Neural cell (in vitro differentiated cells): ENCODE measurements around the gene GTPBP4. TPM values are rescaled to one million over a fixed set of nuclear protein-coding genes. Genes with fewer than 3 reads are reported as not detected.

Experiments used
- H2AFZ ChIP-seq: fragments of 200-600, 300-800 bp; sonication (generic), shearing (Covaris generic); 2 replicates; pipeline ENCODE4 v1.6.0; 2014; ENCODE audit warnings: low read depth, mild to moderate bottlenecking, antibody characterized with exemption, low read length, moderate library complexity
- H3F3A ChIP-seq: fragments of 200-600 bp; shearing (Covaris generic); 2 replicates; pipeline ENCODE4 v1.6.1; 2016; ENCODE audit warnings: mild to moderate bottlenecking, moderate library complexity, mixed read lengths, antibody characterized with exemption, low read length; ENCODE audit not compliant: insufficient read depth, poor library complexity, severe bottlenecking
- H3K27ac ChIP-seq: fragments of 200-600, 300-800 bp; sonication (generic), shearing (Covaris generic); 2 replicates; pipeline ENCODE4 v1.5.1; 2014; ENCODE audit warnings: mild to moderate bottlenecking, low read length, moderate library complexity
- H3K27me3 ChIP-seq: fragments of 300-800, 200-600 bp; sonication (generic), shearing (Covaris generic); 2 replicates; pipeline ENCODE4 v1.6.0; 2014; ENCODE audit warnings: mild to moderate bottlenecking, low read depth, low read length, moderate library complexity; ENCODE audit not compliant: insufficient read depth
- H3K36me3 ChIP-seq: fragments of 300-800, 200-600 bp; sonication (generic), shearing (Covaris generic); 2 replicates; pipeline ENCODE4 v1.5.1; 2014; ENCODE audit warnings: mild to moderate bottlenecking, antibody characterized with exemption, low read length, moderate library complexity; ENCODE audit not compliant: insufficient read depth
- H3K4me2 ChIP-seq: fragments of 300-800, 200-600 bp; sonication (generic), shearing (Covaris generic); 2 replicates; pipeline ENCODE4 v1.6.0; 2014; ENCODE audit warnings: mild to moderate bottlenecking, low read length
- H3K4me3 ChIP-seq: fragments of 300-800, 200-600 bp; sonication (generic), shearing (Covaris generic); 2 replicates; pipeline ENCODE4 v1.5.1; 2014; ENCODE audit warnings: mild to moderate bottlenecking, low read length, moderate library complexity
- H3K79me2 ChIP-seq: fragments of 200-600 bp; shearing (Covaris generic); replicated peaks from 2 replicates; pipeline ENCODE4 v1.6.0; 2014; ENCODE audit warnings: mild to moderate bottlenecking, low read length, moderate library complexity; ENCODE audit not compliant: insufficient read depth
- H3K9ac ChIP-seq: fragments of 300-800, 200-600 bp; sonication (generic), shearing (Covaris generic); 2 replicates; pipeline ENCODE4 v1.6.1; 2016; ENCODE audit warnings: mild to moderate bottlenecking, low read length, mixed read lengths
- H3K9me2 ChIP-seq: fragments of 200-600 bp; shearing (Covaris generic); 2 replicates; pipeline ENCODE4 v1.6.1; 2016; ENCODE audit warnings: mild to moderate bottlenecking, low read length, mixed read lengths; ENCODE audit not compliant: insufficient read depth
- H3K9me3 ChIP-seq: fragments of 200-600, 300-800 bp; sonication (generic), shearing (Covaris generic); 2 replicates; pipeline ENCODE4 v1.6.1; 2016; ENCODE audit warnings: mild to moderate bottlenecking, mixed run types, low read length, moderate library complexity, mixed read lengths
- H4K20me1 ChIP-seq: fragments of 200-600 bp; shearing (Covaris generic); 2 replicates; pipeline ENCODE4 v1.6.1; 2016; ENCODE audit warnings: mild to moderate bottlenecking, mixed run types; ENCODE audit not compliant: insufficient read depth
- CTCF ChIP-seq: fragments of 450-650 bp; IDR thresholded peaks from 2 replicates; pipeline ENCODE4 v1.5.1; 2014; ENCODE audit warnings: antibody characterized with exemption, mild to moderate bottlenecking, moderate library complexity; ENCODE audit not compliant: poor library complexity, severe bottlenecking
- EP300 ChIP-seq: fragments of 450-650 bp; conservative IDR thresholded peaks from 2 replicates; pipeline ENCODE4 v1.6.1; 2014; ENCODE audit warnings: antibody characterized with exemption, mild to moderate bottlenecking, moderate library complexity; ENCODE audit not compliant: poor library complexity, severe bottlenecking
- EZH2 ChIP-seq: fragments of 200-600, 300-800 bp; shearing (Covaris generic), sonication (generic); IDR thresholded peaks from 2 replicates; pipeline ENCODE4 v1.6.1; 2014; ENCODE audit warnings: antibody characterized with exemption, low read length, borderline replicate concordance, mild to moderate bottlenecking; ENCODE audit not compliant: insufficient read depth, poor library complexity, severe bottlenecking
- MXI1 ChIP-seq: fragments of 450-650 bp; conservative IDR thresholded peaks from 2 replicates; pipeline ENCODE4 v1.6.1; 2014; ENCODE audit warnings: antibody characterized with exemption, mild to moderate bottlenecking; ENCODE audit not compliant: poor library complexity, severe bottlenecking
- POLR2AphosphoS5 ChIP-seq: IDR thresholded peaks from 2 replicates; pipeline ENCODE4 v1.6.1; 2012
- RAD21 ChIP-seq: fragments of 450-650 bp; conservative IDR thresholded peaks from 2 replicates; pipeline ENCODE4 v1.6.1; 2014; ENCODE audit warnings: antibody characterized with exemption, mild to moderate bottlenecking, moderate library complexity
- REST ChIP-seq: IDR thresholded peaks from 2 replicates; pipeline ENCODE4 v1.6.1; 2012; ENCODE audit warnings: borderline replicate concordance
- SMC3 ChIP-seq: fragments of 450-650 bp; conservative IDR thresholded peaks from 2 replicates; pipeline ENCODE4 v1.6.1; 2014; ENCODE audit warnings: antibody characterized with exemption, mild to moderate bottlenecking, moderate library complexity; ENCODE audit not compliant: poor library complexity
- TAF1 ChIP-seq: IDR thresholded peaks from 2 replicates; pipeline ENCODE4 v1.6.1; 2012; ENCODE audit warnings: low read depth
- polyA plus RNA-seq: library from polyadenylated mRNA; depleted of rRNA; stranded (reverse); fragments of >200 nt; gene quantifications from 2 replicates; pipeline ENCODE4 v1.2.3, GENCODE V29; 2014

GTPBP4 gene
- polyA plus RNA-seq, 1 donor from 2014 or later, result 32.7 TPM

GRCh38 chr10:1029838-1030237, 41.6 kb downstream of the GTPBP4 start:
- H3K27me3 ChIP-seq, result no peaks in the 10 kb centered on the region
- no peaks in the 10 kb centered on the region for H3K9me3 ChIP-seq
- TF ChIP-seq POLR2AphosphoS5, result no peak
- TF ChIP-seq TAF1, result no peak
- no peak for TF ChIP-seq MXI1
- no peak for TF ChIP-seq CTCF
- no peak for TF ChIP-seq RAD21
- no peak for TF ChIP-seq EZH2
- TF ChIP-seq EP300, result no peak
- no peak for TF ChIP-seq REST
- no peak for TF ChIP-seq SMC3
- no peak overlapping the region for H3K27ac ChIP-seq
- no peaks in the 10 kb centered on the region for H3K9me2 ChIP-seq
- H3K79me2 ChIP-seq, result no peaks in the 10 kb centered on the region
- H3K4me2 ChIP-seq, result no peak overlapping the region
- H3K4me3 ChIP-seq, result no peak overlapping the region
- H3K9ac ChIP-seq, result no peak overlapping the region
- no peak overlapping the region for H2AFZ ChIP-seq
- no peaks in the 10 kb centered on the region for H3F3A ChIP-seq
- H4K20me1 ChIP-seq, result no peaks in the 10 kb centered on the region
- H3K36me3 ChIP-seq, result no peaks in the 10 kb centered on the region

GRCh38 chr10:1033601-1034000, 45.4 kb downstream of the GTPBP4 start:
- H3K4me3 ChIP-seq, result no peak overlapping the region
- no peaks in the 10 kb centered on the region for H3F3A ChIP-seq
- no peak overlapping the region for H2AFZ ChIP-seq
- no peak overlapping the region for H3K9ac ChIP-seq
- no peaks in the 10 kb centered on the region for H4K20me1 ChIP-seq
- H3K79me2 ChIP-seq, result no peaks in the 10 kb centered on the region
- TF ChIP-seq TAF1 (no peak), SMC3 (no peak), REST (no peak), EP300 (no peak)
- no peak overlapping the region for H3K4me2 ChIP-seq
- H3K36me3 ChIP-seq, result no peaks in the 10 kb centered on the region
- H3K27me3 ChIP-seq, result no peaks in the 10 kb centered on the region
- H3K9me3 ChIP-seq, result no peaks in the 10 kb centered on the region
- no peaks in the 10 kb centered on the region for H3K9me2 ChIP-seq
- no peak overlapping the region for H3K27ac ChIP-seq
